Stomach (tissue), 9 donors: ENCODE measurements around the gene RNF6. TPM values are rescaled to one million over a fixed set of nuclear protein-coding genes. Genes with fewer than 3 reads are reported as not detected.
A peak's percentile ranks its signal among the peaks of the same experiment; 100 is the strongest.

ENCODE experiments used
- DNase-seq, 2 donors: peaks; one replicate each; pipeline versions ENCODE4 v3.0.0 to v3.0.0-alpha.2; 2013 to 2019
- H3K27ac ChIP-seq, 5 donors: fragments of 200-600 bp in 4 of 5; sonication (generic) in 4 of 5; one replicate each; pipeline ENCODE4 v1.5.1; 2013 to 2019; ENCODE audit warnings: mild to moderate bottlenecking in 1 of 5, moderate library complexity in 1 of 5
- H3K27me3 ChIP-seq, 3 donors: fragments of 200-600 bp; sonication (generic); one replicate each; pipeline ENCODE4 v1.5.1; 2017 to 2019; ENCODE audit warnings: mixed run types in 1 of 3
- H3K36me3 ChIP-seq, 4 donors: fragments of 200-600 bp; sonication (generic); 1 replicate in 3 of 4; 2 replicates in 1 of 4; pipeline ENCODE4 v1.5.1; 2016 to 2019
- H3K4me1 ChIP-seq, 4 donors: fragments of 200-600 bp; sonication (generic); one replicate each; pipeline ENCODE4 v1.5.1; 2016 to 2019
- H3K4me3 ChIP-seq, 4 donors: fragments of 200-600 bp; sonication (generic) in 3 of 4; one replicate each; pipeline ENCODE4 v1.5.1; 2016 to 2019; ENCODE audit warnings: mild to moderate bottlenecking in 1 of 4
- H3K9me3 ChIP-seq, 4 donors: fragments of 200-600 bp; sonication (generic); one replicate each; pipeline ENCODE4 v1.5.1; 2016 to 2019
- CTCF ChIP-seq, 7 experiments: fragments of 450-650 bp in 4 of 7; fragments of 200-600 bp in 3 of 7; sonication (generic) in 3 of 7; IDR thresholded peaks; one replicate each; pipeline ENCODE4 v1.5.1; 2016 to 2019; ENCODE audit warnings: antibody characterized with exemption in 7 of 7, control low read depth in 2 of 7, mild to moderate bottlenecking in 1 of 7
- EP300 ChIP-seq: sonication (generic); formaldehyde crosslinking; IDR thresholded peaks from one replicate; pipeline ENCODE4 v1.6.1; 2017; ENCODE audit warnings: antibody characterized with exemption
- POLR2A ChIP-seq, 4 donors: fragments of 450-650 bp; IDR thresholded peaks; one replicate each; pipeline ENCODE4 v1.6.1; 2016; ENCODE audit warnings: antibody characterized with exemption in 4 of 4, control low read depth in 2 of 4, mild to moderate bottlenecking in 1 of 4, moderate library complexity in 1 of 4
- POLR2AphosphoS5 ChIP-seq, 3 donors: sonication (generic); formaldehyde crosslinking; IDR thresholded peaks; one replicate each; pipeline ENCODE4 v1.6.1; 2016; ENCODE audit warnings: antibody characterized with exemption in 3 of 3
- WGBS, 5 donors: extraction: QIAGEN DNeasy Blood & Tissue Kit in 3 of 5; methylation state at CpG; one replicate each; pipeline versions ENCODE4 v1.1.5 to v1.1.7; 2013 to 2018; 5-methylcytosine and 5-hydroxymethylcytosine counted together
- intact Hi-C: fragments of 100-400 bp; cut with DNase I; formaldehyde crosslinking; loops from one replicate; pipeline ENCODE4 v1.15.1; 2023; ENCODE audit warnings: low total_unique reads
- polyA plus RNA-seq, 3 donors: library from polyadenylated mRNA; stranded (reverse); fragments of 200-250 nt; gene quantifications; one replicate each; pipeline ENCODE4 v1.2.3, GENCODE V29; 2013
- total RNA-seq, 5 donors: library from RNA; depleted of rRNA; stranded (reverse); fragments of >200 nt; gene quantifications; one replicate each; pipeline versions ENCODE4 v1.1.0 to v1.2.3, GENCODE V29; 2014 to 2016
- donor health status: healthy with polysubstance abuse.
- donor health status: Bipolar disorder and iron deficiency.
- donor health status: healthy.

RNF6 gene
- total and polyA plus RNA-seq, 8 donors: 5.2 to 27.7 (median 14.1) TPM

- intact Hi-C loops: no loop called here
- H3K27ac ChIP-seq: no peak overlapping the region
- no peak for DNase-seq
- 50 to 90% (median 76%) methylated on average over 2 of the region's 2 CpGs for WGBS, 5 donors
- H3K27me3 ChIP-seq: no peaks in the 10 kb centered on the region
- H3K4me3 ChIP-seq: no peak overlapping the region
- no peaks in the 10 kb centered on the region for H3K36me3 ChIP-seq
- H3K9me3 ChIP-seq: no peaks in the 10 kb centered on the region
- no peak for TF ChIP-seq CTCF (IDR thresholded peaks at IDR 0.05)
- no peak for TF ChIP-seq POLR2AphosphoS5 (IDR thresholded peaks at IDR 0.05)
- TF ChIP-seq POLR2A (IDR thresholded peaks at IDR 0.05): no peak
- TF ChIP-seq EP300: no peak
- H3K4me1 ChIP-seq: peaks cover 0 to 3% (median under 1%) of the 10 kb centered on the region in 4 donors
Observed at GRCh38 chr13:26228096-26228495, 6.0 kb upstream of the RNF6 start.

- intact Hi-C loops: no loop called here
- Histone ChIP-seq H3K4me1 (peaks cover 0 to 9% (median 4%) of the 10 kb centered on the region in 4 donors), H3K9me3 (no peaks in the 10 kb centered on the region), H3K27me3 (no peaks in the 10 kb centered on the region), H3K36me3 (no peaks in the 10 kb centered on the region), H3K27ac (no peak overlapping the region), H3K4me3 (no peak overlapping the region)
- 34 to 68% (median 51%) methylated on average over 5 to 6 of the region's 6 CpGs for WGBS, 5 donors
- DNase-seq: no peak
- TF ChIP-seq POLR2AphosphoS5 (IDR thresholded peaks at IDR 0.05): peak in 1 of 3 donors; percentile 14
- TF ChIP-seq CTCF (IDR thresholded peaks at IDR 0.05): no peak
- TF ChIP-seq POLR2A (IDR thresholded peaks at IDR 0.05): no peak
- no peak for TF ChIP-seq EP300
Observed at GRCh38 chr13:26227166-26227971, 5.3 kb upstream of the RNF6 start.

DNA sequence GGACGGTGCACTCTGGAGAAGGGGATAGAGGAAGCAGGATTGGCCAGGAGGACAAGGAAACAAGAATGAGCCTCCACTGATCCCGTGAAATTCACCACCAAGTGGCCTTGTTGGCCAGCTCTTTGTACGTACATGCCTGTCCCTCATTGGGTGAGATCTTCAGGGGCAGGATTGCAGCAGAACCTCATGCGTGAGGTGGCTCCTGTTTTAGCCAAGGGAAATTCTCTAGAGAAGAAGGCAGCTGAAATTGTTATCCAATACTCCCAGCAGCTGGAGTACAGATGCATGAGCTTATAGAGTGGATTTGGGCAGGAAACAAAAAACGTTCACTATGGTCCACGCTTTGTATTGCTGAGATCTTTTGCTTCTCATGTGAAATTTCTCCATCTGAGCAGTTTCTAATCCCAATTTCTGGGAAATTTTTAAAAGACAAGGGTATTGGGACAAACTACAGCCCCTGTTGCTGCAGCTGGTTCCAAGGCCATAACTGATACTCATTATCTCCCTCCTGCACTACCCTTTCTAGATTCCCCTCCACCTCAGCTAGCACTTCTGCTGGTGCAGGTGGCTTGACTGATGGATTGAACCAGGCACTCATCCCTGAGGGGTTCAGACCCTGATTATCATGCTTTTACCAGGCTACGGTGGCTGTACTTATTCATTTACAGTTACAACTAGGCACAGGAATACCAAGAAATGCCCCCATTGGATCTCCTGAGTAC is 3.9 kb upstream of the RNF6 start:
- Histone ChIP-seq H3K4me1 (peaks cover 0 to 10% (median 6%) of the 10 kb centered on the region in 4 donors), H3K4me3 (no peak overlapping the region), H3K36me3 (no peaks in the 10 kb centered on the region), H3K27me3 (no peaks in the 10 kb centered on the region), H3K27ac (no peak overlapping the region), H3K9me3 (no peaks in the 10 kb centered on the region)
- TF ChIP-seq CTCF (IDR thresholded peaks at IDR 0.05) (no peak), POLR2AphosphoS5 (IDR thresholded peaks at IDR 0.05) (no peak), EP300 (no peak), POLR2A (IDR thresholded peaks at IDR 0.05) (no peak)
- WGBS, 5 donors: 74 to 79% (median 77%) methylated on average over 7 of the region's 7 CpGs
- intact Hi-C loops: no loop called here
- DNase-seq: no peak

GRCh38 chr13:26222520-26223046 is 469 bp upstream of the RNF6 start:
- Histone ChIP-seq H3K9me3 (no peaks in the 10 kb centered on the region), H3K27me3 (no peaks in the 10 kb centered on the region), H3K36me3 (peaks cover 16 to 29% (median 21%) of the 10 kb centered on the region in 4 donors), H3K27ac (peak overlapping the region; percentile 95 to 98 (median 97)), H3K4me3 (peak overlapping the region; percentile 76 to 98 (median 81)), H3K4me1 (peaks cover 10 to 33% (median 21%) of the 10 kb centered on the region in 4 donors)
- TF ChIP-seq CTCF (IDR thresholded peaks at IDR 0.05): no peak
- TF ChIP-seq EP300: no peak
- no peak for TF ChIP-seq POLR2A (IDR thresholded peaks at IDR 0.05)
- no peak for TF ChIP-seq POLR2AphosphoS5 (IDR thresholded peaks at IDR 0.05)
- no peak for DNase-seq
- WGBS, 5 donors: 21 to 28% (median 22%) methylated on average over 16 of the region's 16 CpGs
- intact Hi-C loops: no loop called here
